Tibial nerve (tissue), 4 donors: Measurements from ENCODE around the gene PCP4. TPM values are rescaled to one million over a fixed set of nuclear protein-coding genes. Genes with fewer than 3 reads are reported as not detected.

Experiments
- DNase-seq, 2 donors: peaks; one replicate each; pipeline ENCODE4 v3.0.0-alpha.2; 2019; ENCODE audit warnings: low spot score in 2 of 2
- H3K27ac ChIP-seq, 4 donors: fragments of 200-600 bp; sonication (generic) in 3 of 4; one replicate each; pipeline ENCODE4 v1.5.1; 2017 to 2019; ENCODE audit warnings: mild to moderate bottlenecking in 1 of 4
- H3K27me3 ChIP-seq, 2 donors: fragments of 200-600 bp; sonication (generic) in 1 of 2; one replicate each; pipeline versions ENCODE4 v1.5.1 to v1.6.0; 2017 to 2019
- H3K36me3 ChIP-seq, 3 donors: fragments of 200-600 bp; sonication (generic); one replicate each; pipeline ENCODE4 v1.5.1; 2018 to 2019
- H3K4me1 ChIP-seq, 4 donors: fragments of 200-600 bp; sonication (generic) in 3 of 4; one replicate each; pipeline ENCODE4 v1.5.1; 2017 to 2019
- H3K4me3 ChIP-seq, 4 donors: fragments of 200-600 bp; sonication (generic) in 3 of 4; one replicate each; pipeline ENCODE4 v1.5.1; 2017 to 2019; ENCODE audit warnings: mild to moderate bottlenecking in 1 of 4, moderate library complexity in 1 of 4
- H3K9me3 ChIP-seq, 4 donors: fragments of 200-600 bp; sonication (generic) in 3 of 4; one replicate each; pipeline ENCODE4 v1.5.1; 2017 to 2019
- CTCF ChIP-seq, 5 experiments: fragments of 200-600 bp in 3 of 5; fragments of 450-650 bp in 2 of 5; sonication (generic) in 3 of 5; IDR thresholded peaks; one replicate each; pipeline ENCODE4 v1.5.1; 2016 to 2019; ENCODE audit warnings: antibody characterized with exemption in 5 of 5, mild to moderate bottlenecking in 3 of 5, moderate library complexity in 2 of 5
- EP300 ChIP-seq, 2 donors: sonication (generic); formaldehyde crosslinking; IDR thresholded peaks; one replicate each; pipeline ENCODE4 v1.6.1; 2017; ENCODE audit warnings: antibody characterized with exemption in 2 of 2, mild to moderate bottlenecking in 1 of 2
- POLR2A ChIP-seq, 2 donors: fragments of 450-650 bp; IDR thresholded peaks; one replicate each; pipeline ENCODE4 v1.6.1; 2017; ENCODE audit warnings: antibody characterized with exemption in 2 of 2, mild to moderate bottlenecking in 2 of 2, moderate library complexity in 2 of 2
- WGBS, 2 donors: methylation state at CpG; one replicate each; pipeline ENCODE4 v1.1.5; 2018; 5-methylcytosine and 5-hydroxymethylcytosine counted together
- total RNA-seq, 4 donors: library from RNA; depleted of rRNA; stranded (reverse); fragments of >200 nt; gene quantifications; one replicate each; pipeline ENCODE4 v1.1.0, GENCODE V29; 2016

Gene PCP4
- total RNA-seq, 4 donors from 2014 or later, result 13.5 TPM; not detected in 3

- no peaks in the 10 kb centered on the region for H3K4me1 ChIP-seq
- no peak overlapping the region for H3K4me3 ChIP-seq
- no peaks in the 10 kb centered on the region for H3K27me3 ChIP-seq
- H3K27ac ChIP-seq, result no peak overlapping the region
- no peak for DNase-seq
- peaks cover 0 to 9% (median 0%) of the 10 kb centered on the region in 4 donors for H3K9me3 ChIP-seq
- H3K36me3 ChIP-seq, result no peaks in the 10 kb centered on the region
- WGBS, 2 donors, result 89 to 90% methylated on average over 4 of the region's 4 CpGs
- no peak for TF ChIP-seq POLR2A (IDR thresholded peaks at IDR 0.05)
- TF ChIP-seq EP300 (IDR thresholded peaks at IDR 0.05), result no peak
- TF ChIP-seq CTCF (IDR thresholded peaks at IDR 0.05), result no peak
These were observed 88.1 kb downstream of the PCP4 start for GRCh38 chr21:39955326-39955725.

- Histone ChIP-seq H3K27me3 (no peaks in the 10 kb centered on the region), H3K27ac (no peak overlapping the region), H3K4me3 (no peak overlapping the region), H3K9me3 (peaks cover 0 to 9% (median 0%) of the 10 kb centered on the region in 4 donors), H3K36me3 (no peaks in the 10 kb centered on the region), H3K4me1 (no peaks in the 10 kb centered on the region)
- no peak for DNase-seq
- TF ChIP-seq EP300 (IDR thresholded peaks at IDR 0.05), result no peak
- no peak for TF ChIP-seq CTCF (IDR thresholded peaks at IDR 0.05)
- TF ChIP-seq POLR2A (IDR thresholded peaks at IDR 0.05), result no peak
- 93 to 94% methylated on average over 4 of the region's 4 CpGs for WGBS, 2 donors
These were observed 89.3 kb downstream of the PCP4 start for GRCh38 chr21:39956586-39956985.

GRCh38 chr21:39958731-39959130, 91.5 kb downstream of the PCP4 start:
- Histone ChIP-seq H3K27ac (no peak overlapping the region), H3K4me1 (no peaks in the 10 kb centered on the region), H3K36me3 (no peaks in the 10 kb centered on the region), H3K9me3 (peaks cover 0 to 9% (median 0%) of the 10 kb centered on the region in 4 donors), H3K4me3 (no peak overlapping the region), H3K27me3 (no peaks in the 10 kb centered on the region)
- DNase-seq, result no peak
- TF ChIP-seq CTCF (IDR thresholded peaks at IDR 0.05) (no peak), POLR2A (IDR thresholded peaks at IDR 0.05) (no peak), EP300 (IDR thresholded peaks at IDR 0.05) (no peak)
- WGBS, 2 donors, result 90 to 93% methylated on average over 2 of the region's 2 CpGs

- H3K9me3 ChIP-seq, result peaks cover 0 to 9% (median 0%) of the 10 kb centered on the region in 4 donors
- TF ChIP-seq EP300 (IDR thresholded peaks at IDR 0.05) (no peak), CTCF (IDR thresholded peaks at IDR 0.05) (no peak), POLR2A (IDR thresholded peaks at IDR 0.05) (no peak)
- 81 to 83% methylated on average over 1 of the region's 1 CpG for WGBS, 2 donors
- DNase-seq, result no peak
- no peaks in the 10 kb centered on the region for H3K27me3 ChIP-seq
- H3K36me3 ChIP-seq, result no peaks in the 10 kb centered on the region
- no peaks in the 10 kb centered on the region for H3K4me1 ChIP-seq
- no peak overlapping the region for H3K4me3 ChIP-seq
- H3K27ac ChIP-seq, result no peak overlapping the region
These were observed 94.0 kb downstream of the PCP4 start for GRCh38 chr21:39961251-39961650.

GRCh38 chr21:39965026-39965425, 97.8 kb downstream of the PCP4 start:
- Histone ChIP-seq H3K27me3 (no peaks in the 10 kb centered on the region), H3K4me3 (no peak overlapping the region), H3K36me3 (no peaks in the 10 kb centered on the region), H3K27ac (no peak overlapping the region), H3K9me3 (peaks cover 0 to 9% (median 0%) of the 10 kb centered on the region in 4 donors), H3K4me1 (no peaks in the 10 kb centered on the region)
- no peak for DNase-seq
- 53 to 71% methylated on average over 1 of the region's 1 CpG for WGBS, 2 donors
- TF ChIP-seq EP300 (IDR thresholded peaks at IDR 0.05) (no peak), CTCF (IDR thresholded peaks at IDR 0.05) (no peak), POLR2A (IDR thresholded peaks at IDR 0.05) (no peak)
